ENCODE measurements around the gene TRIM72. TPM values are rescaled to one million over a fixed set of nuclear protein-coding genes. Genes with fewer than 3 reads are reported as not detected.

Gene TRIM72
- total RNA-seq, 4 donors from 2014 or later: 76.7 to 101 (median 97.4) TPM

- H3K27ac ChIP-seq: peak overlapping the region in 1 of 4 donors; percentile 7
- DNase-seq: no peak
- H3K4me3 ChIP-seq: no peak overlapping the region
- H3K27me3 ChIP-seq: no peaks in the 10 kb centered on the region
- no peaks in the 10 kb centered on the region for H3K9me3 ChIP-seq
- in situ Hi-C loops (cut with MboI; ENCODE audit: low sequenced_read_pairs in 4 of 4): loop anchor here in 2 of 4 donors (10.0 to 25.0 kb wide), 2 partner anchors 255 to 673 kb away; partner anchors contain the start of genes ZNF267 (in 2 of the 2) and ZNF843 (in 1 of the 2)
- H3K36me3 ChIP-seq: peaks cover 7 to 100% of the 10 kb centered on the region in 2 donors
- peaks cover 3 to 13% of the 10 kb centered on the region in 2 donors for H3K4me1 ChIP-seq
- intact Hi-C loops (cut with DNase I; ENCODE audit: low total_unique reads): no loop called here
- no peak for ATAC-seq
- TF ChIP-seq, protein P1, sequence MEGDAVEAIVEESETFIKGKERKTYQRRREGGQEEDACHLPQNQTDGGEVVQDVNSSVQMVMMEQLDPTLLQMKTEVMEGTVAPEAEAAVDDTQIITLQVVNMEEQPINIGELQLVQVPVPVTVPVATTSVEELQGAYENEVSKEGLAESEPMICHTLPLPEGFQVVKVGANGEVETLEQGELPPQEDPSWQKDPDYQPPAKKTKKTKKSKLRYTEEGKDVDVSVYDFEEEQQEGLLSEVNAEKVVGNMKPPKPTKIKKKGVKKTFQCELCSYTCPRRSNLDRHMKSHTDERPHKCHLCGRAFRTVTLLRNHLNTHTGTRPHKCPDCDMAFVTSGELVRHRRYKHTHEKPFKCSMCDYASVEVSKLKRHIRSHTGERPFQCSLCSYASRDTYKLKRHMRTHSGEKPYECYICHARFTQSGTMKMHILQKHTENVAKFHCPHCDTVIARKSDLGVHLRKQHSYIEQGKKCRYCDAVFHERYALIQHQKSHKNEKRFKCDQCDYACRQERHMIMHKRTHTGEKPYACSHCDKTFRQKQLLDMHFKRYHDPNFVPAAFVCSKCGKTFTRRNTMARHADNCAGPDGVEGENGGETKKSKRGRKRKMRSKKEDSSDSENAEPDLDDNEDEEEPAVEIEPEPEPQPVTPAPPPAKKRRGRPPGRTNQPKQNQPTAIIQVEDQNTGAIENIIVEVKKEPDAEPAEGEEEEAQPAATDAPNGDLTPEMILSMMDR (IDR thresholded peaks at IDR 0.05 in 4 of 5, conservative IDR thresholded peaks at IDR 0.05 in 1 of 5): no peak
- no peak for TF ChIP-seq POLR2A (IDR thresholded peaks at IDR 0.05)
Measured at GRCh38 chr16:31189412-31189778, 24.5 kb upstream of the TRIM72 start.

DNA sequence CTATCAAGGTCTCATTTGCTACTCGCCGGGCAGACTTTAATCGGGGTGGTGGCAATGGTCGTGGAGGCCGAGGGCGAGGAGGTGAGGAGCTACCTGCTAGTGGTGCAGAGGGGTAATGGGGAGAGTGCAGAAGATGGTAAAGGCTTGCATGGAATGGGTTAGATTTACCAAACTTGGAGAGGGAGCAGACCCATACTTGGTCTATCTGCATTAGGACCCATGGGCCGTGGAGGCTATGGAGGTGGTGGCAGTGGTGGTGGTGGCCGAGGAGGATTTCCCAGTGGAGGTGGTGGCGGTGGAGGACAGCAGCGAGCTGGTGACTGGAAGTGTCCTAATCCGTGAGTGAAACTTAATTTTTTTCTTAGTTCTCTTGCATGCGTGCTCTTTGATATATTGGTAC lies 23.9 kb upstream of the TRIM72 start:
- Histone ChIP-seq H3K9me3 (no peaks in the 10 kb centered on the region), H3K27me3 (no peaks in the 10 kb centered on the region), H3K4me1 (peaks cover 3 to 13% of the 10 kb centered on the region in 2 donors), H3K36me3 (peaks cover 7 to 100% of the 10 kb centered on the region in 2 donors), H3K27ac (no peak overlapping the region), H3K4me3 (no peak overlapping the region)
- intact Hi-C loops (cut with DNase I; ENCODE audit: low total_unique reads): no loop called here
- ATAC-seq (no peak), DNase-seq (no peak)
- TF ChIP-seq, protein P1 (IDR thresholded peaks at IDR 0.05 in 4 of 5, conservative IDR thresholded peaks at IDR 0.05 in 1 of 5): no peak
- TF ChIP-seq POLR2A (IDR thresholded peaks at IDR 0.05): no peak
- in situ Hi-C loops (cut with MboI; ENCODE audit: low sequenced_read_pairs in 4 of 4): loop anchor here in 2 of 4 donors (25.0 kb wide), 1 partner anchor 672 kb away; the partner anchor contains the start of gene ZNF267 (in 2 of the 2)

GRCh38 chr16:31190818-31191444 lies 23.0 kb upstream of the TRIM72 start:
- H3K27ac ChIP-seq: no peak overlapping the region
- ATAC-seq (no peak), DNase-seq (no peak)
- H3K4me3 ChIP-seq: no peak overlapping the region
- in situ Hi-C loops (cut with MboI; ENCODE audit: low sequenced_read_pairs in 4 of 4) (loop anchor here in 2 of 4 donors (25.0 kb wide), 1 partner anchor 671 kb away; the partner anchor contains the start of gene ZNF267 (in 2 of the 2)), intact Hi-C loops (cut with DNase I; ENCODE audit: low total_unique reads) (no loop called here)
- H3K4me1 ChIP-seq: peaks cover 3 to 13% of the 10 kb centered on the region in 2 donors
- peaks cover 7 to 100% of the 10 kb centered on the region in 2 donors for H3K36me3 ChIP-seq
- no peaks in the 10 kb centered on the region for H3K27me3 ChIP-seq
- TF ChIP-seq, protein P1 (IDR thresholded peaks at IDR 0.05 in 4 of 5, conservative IDR thresholded peaks at IDR 0.05 in 1 of 5): no peak
- no peak for TF ChIP-seq POLR2A (IDR thresholded peaks at IDR 0.05)
- H3K9me3 ChIP-seq: no peaks in the 10 kb centered on the region

- Histone ChIP-seq H3K27me3 (no peaks in the 10 kb centered on the region), H3K4me1 (peaks cover 1 to 11% of the 10 kb centered on the region in 2 donors), H3K9me3 (no peaks in the 10 kb centered on the region), H3K4me3 (no peak overlapping the region), H3K36me3 (peaks cover 7 to 100% of the 10 kb centered on the region in 2 donors), H3K27ac (no peak overlapping the region)
- TF ChIP-seq, protein P1 (IDR thresholded peaks at IDR 0.05 in 4 of 5, conservative IDR thresholded peaks at IDR 0.05 in 1 of 5): no peak
- TF ChIP-seq POLR2A (IDR thresholded peaks at IDR 0.05): no peak
- in situ Hi-C loops (cut with MboI; ENCODE audit: low sequenced_read_pairs in 4 of 4) (loop anchor here in 2 of 4 donors (25.0 kb wide), 1 partner anchor 670 kb away; the partner anchor contains the start of gene ZNF267 (in 2 of the 2)), intact Hi-C loops (cut with DNase I; ENCODE audit: low total_unique reads) (no loop called here)
- DNase-seq (no peak), ATAC-seq (no peak)
Measured at GRCh38 chr16:31191697-31192428, 22.1 kb upstream of the TRIM72 start.

All from gastrocnemius medialis (tissue), 4 donors.